AG20443 (cell line): ENCODE measurements around the gene COX10.

Source experiments
- DNase-seq: peaks from one replicate; pipeline ENCODE4 v3.0.0; 2012; ENCODE audit warnings: low spot score, mixed read lengths

The COX10 gene

DNA sequence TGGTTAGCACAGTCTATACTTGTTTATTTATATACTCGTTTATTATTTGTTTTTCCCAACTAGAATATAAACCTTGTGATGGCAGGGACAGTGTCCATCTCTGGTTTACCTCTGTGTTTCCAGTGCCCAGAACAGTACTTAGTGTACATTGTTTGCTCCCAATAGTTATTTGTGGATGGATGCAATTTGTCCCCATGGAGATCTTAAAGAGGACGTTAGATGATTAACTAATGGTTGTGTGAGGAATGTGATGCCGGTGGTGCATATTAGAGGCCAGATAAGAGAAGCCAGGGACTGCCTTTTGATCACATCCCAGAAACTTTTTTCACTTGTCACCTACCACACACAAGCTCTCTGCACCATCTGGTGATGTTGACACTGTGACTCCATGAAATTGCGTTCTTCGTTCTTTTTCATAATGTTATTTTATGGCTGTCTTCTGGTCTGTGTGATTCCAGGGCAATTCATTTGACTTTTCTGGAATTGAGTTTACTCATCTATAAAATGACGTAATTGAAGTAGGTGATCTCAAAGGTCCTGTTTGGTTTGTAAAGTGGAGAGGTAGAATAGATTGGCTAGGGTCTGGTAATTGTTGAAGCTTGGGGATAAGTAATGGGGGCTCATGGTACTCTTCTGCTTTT lies 1.2 kb downstream of the COX10 start:
- no peak for DNase-seq

DNA sequence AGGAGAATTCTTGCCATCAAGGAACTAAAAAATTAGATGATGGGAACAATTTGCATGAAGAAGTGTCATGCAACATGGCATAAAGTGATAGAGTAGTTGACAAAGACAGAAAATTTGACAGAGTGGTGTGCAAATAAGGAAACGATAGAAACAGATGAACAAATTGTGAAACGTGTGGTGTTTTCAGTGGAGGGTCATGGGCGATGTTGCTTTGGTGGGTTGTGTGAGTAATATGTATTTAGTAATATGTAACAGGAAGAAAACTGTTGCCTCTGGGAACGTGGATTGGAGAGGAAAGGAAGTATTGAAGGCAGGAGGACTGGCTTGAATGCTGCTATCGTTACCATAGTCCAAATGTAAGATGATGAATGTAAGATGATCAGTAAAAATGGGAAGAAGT lies 3.6 kb downstream of the COX10 start:
- DNase-seq = no peak

DNA sequence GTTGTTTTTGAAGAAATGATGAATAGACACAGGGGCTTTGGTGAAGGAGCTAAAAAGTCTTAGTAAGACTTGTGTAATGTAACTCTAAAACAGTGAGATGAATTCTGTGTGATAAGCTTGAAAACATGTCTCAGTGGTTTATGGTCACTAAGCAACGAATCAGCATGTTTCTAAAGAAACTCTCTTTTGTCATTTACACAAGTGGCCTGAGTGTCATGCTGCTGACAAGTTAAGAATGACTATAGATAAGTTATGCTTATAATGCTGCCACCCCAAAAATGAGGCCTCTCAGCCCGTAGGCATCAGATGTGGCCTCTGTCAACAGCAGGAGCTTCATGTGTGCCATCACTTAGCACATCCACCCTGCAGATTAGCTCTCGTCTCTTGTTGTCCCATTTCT lies 8.7 kb downstream of the COX10 start:
- DNase-seq = no peak

DNA sequence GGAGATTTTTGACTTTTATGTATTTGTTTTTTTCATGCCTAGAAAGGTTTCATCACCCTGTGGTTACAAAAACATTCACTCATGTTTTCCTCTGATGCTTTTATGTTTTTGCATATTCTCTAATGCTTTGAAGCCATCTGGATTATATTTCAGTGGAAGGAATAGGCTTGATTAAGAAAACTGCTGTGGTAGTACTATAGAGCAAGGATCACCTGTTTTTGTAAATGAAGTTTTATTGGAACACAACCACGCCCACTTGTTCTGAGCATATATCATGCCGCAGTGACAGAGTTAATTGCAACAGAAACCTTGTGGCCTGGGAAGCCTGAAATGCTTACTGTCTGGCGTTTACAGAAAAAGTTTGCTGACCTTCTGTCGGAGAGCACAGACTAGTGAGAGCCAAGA lies 11.5 kb downstream of the COX10 start:
- peak; percentile 23 for DNase-seq

DNA sequence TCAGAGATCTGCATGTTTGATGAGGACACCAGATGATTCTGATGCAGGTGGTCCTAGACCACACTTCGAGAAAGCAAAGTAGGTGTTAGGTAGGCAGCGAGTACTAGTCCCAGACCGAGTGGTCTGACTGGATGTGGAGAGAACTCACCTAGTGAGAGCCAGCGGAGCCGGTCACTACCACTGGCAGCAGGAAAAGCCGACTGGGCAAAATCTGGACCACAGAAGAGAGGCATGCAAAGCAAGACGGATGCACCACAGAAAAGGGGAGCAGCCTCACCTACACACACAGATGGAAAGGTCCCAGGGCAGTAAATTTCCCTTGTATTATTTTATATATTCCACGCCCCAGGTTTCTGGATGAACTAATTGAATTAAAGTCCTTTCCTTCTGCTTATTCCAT lies 13.5 kb downstream of the COX10 start:
- no peak for DNase-seq

DNA sequence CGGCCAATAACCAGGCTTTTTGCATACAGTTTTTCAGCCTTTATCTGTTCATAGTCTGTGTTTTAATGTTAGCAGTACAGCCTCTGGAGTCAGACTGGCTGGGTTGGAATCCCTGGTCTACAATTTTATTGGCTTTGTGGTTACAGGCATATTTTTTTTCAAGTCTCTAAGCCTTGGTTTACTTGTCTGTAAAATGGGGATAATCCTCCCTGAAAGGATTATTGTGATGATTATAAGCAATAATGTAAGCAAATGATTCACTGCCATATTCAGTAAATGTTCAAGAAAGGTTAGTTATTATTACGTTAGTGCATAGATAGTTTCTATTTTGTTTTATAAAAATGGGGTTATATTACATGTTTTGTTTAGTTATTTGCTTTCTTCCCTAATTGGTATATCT lies 15.7 kb downstream of the COX10 start:
- no peak for DNase-seq

DNA sequence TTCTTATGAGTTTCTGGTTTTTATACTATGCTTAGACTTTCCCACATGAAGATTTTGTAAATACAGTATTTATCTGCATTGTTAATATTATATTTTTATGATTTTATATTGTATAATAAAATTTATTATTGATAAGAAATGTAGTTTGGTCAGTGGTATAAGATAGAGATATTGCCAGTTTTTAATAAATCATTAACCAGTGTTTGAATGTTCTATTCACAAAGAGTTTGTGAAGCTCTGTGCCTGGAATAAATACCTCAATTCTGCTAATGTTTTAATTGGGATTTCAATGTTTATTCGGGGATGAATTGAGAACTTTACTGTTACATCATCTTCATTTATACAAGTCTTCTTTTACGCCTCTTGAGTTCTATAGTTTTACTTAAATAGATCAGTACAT lies 16.9 kb downstream of the COX10 start:
- DNase-seq = no peak

DNA sequence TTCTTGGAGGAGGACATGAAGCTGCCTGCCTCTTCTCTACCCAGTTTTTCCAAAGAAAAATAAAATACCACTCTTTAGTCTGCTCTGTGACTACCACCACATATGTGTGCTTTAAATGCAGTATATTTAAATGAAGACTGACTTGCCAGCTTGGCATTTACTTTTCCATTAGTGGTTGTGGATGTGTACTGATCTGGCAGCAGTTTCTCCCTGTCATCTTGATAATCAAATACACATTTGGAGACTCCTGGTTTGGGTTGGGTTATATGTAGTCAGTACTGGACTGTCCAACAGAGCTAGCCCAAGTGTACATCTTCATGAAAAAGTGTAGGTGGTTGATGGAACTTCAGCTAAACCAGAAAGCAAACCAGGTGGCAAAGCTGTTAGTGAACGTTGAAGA lies 19.9 kb downstream of the COX10 start:
- no peak for DNase-seq

DNA sequence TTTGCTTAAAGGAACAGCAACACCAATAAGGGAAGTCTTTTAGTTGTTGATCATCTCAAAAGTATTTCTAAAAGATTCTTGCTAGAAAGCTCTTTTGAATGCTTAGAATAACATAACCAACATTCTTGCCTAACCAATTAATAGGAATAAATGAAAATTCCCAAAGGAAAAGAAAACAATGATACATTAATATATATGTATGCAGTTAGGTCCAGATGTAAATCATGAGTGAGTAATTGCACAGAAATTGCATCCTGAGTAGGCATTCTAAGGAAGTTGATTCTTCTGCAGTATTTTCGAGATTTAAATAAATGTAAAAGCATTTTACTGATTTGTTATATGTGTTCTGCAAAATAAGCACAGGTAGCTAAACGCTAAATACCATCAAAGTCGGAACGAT lies 22.1 kb downstream of the COX10 start:
- no peak for DNase-seq

DNA sequence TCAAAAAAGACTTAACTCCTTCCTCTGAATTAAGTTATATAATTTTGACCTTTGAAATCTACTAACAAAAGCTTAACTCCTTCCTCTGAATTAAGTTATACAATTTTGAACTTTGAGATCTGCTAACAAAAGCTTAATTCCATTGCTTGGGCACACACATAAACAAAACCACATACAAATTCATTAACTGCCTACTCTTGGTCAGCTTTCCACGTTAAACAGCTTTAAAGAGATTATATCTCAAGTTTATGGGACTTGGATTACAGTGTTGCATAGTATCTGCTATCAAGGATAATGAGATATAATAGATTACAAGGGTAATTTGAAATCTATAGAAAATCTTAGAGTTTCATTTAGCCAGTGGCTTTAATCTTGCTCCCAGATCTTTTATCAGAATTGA lies 23.5 kb downstream of the COX10 start:
- no peak for DNase-seq

DNA sequence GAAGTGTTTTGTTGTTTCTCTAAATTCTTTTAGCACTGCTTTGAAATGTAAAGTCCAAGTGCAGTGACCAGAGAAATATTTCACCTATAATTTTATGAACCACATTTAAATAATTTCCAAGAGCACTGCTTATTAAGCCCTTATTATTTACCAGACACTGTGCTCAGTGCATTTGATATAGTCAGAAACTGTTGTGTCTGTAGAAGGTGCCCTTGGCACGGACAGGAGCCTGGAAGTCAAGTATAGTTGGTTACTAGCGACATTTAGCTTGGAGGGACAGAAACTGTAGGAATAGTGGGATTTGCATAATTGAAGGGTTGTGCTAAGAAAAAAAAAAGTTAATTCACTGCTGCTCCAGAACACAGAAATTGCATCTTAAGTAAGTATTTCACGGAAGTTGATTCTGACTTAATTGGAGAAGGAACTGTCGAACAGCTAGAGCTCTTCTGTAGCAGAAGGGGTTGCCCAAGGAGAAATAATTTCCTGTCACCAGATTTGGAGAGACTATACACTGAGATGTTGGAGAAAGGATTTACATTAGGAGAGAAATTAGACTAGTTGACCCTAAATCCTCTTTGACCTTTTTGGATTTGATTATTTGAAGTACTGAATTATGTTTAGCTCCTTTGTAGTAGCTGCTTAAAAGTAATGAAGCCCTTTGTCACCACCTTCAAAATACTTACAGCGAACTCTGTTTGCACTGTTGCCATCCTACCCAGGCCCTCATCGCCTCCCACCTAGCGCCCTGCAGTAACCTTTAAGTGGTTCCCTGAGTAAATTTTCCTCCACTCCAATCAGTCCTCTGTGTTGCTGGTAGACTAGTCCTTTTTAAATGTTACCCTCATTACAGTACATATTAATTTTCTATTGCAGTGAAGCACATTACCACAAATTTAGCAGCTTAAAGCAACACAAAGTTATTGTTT lies 25.6 kb downstream of the COX10 start:
- no peak for DNase-seq

DNA sequence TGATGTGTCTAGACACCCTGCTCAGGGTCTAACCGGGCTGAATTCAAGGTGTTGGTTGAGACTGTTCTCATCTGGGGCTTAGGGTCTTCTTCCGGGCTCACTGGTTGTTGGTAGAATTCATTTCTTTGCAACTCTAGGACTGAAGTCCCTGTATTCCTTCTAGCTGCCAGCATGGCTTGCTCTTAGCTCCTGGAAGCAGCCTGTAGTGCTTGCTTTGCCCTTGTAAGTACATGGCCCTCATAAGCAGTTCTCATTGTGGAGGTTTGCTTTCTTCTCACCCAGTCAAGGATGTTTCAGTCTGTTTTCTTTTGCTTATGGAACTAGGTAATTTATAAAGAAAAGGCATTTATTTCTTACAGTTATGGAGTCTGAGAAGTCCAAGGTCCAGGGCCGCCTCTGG lies 26.3 kb downstream of the COX10 start:
- DNase-seq = no peak

DNA sequence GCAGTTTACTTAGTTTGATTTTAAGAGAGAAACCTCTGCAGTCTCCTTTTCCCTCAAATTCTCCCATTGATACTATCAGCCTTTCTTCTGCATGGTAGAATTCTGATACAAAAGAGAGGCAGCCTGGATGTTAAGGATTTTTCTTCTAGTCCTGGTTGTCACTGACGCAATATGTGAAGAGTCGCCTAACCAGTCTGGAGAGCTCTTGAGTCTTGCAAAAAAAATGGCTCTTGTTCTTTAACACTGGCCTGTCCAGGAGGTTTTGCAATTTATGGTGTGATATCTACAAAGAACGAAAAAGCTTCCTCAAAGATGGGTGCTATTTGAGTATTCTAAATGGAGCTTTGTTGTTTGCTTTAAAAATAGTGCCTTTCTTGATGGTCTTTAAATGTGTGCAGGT lies 28.9 kb downstream of the COX10 start:
- no peak for DNase-seq

DNA sequence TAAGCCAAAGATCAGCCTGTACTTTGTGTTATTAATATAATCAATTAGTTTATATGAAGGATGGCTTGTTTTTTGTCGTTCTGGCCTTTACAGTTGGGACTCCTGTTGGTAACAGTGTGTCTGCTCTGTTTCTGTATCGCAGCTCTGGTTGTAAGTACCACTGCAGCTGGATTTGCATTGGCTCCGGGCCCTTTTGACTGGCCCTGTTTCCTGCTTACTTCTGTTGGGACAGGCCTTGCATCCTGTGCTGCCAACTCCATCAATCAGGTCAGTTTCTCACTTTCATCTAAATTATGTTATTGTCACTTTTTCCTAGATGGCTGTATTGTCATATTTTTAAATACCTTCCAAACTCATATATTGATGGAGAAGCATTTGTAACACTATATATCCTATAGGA lies 32.7 kb downstream of the COX10 start:
- DNase-seq = no peak

DNA sequence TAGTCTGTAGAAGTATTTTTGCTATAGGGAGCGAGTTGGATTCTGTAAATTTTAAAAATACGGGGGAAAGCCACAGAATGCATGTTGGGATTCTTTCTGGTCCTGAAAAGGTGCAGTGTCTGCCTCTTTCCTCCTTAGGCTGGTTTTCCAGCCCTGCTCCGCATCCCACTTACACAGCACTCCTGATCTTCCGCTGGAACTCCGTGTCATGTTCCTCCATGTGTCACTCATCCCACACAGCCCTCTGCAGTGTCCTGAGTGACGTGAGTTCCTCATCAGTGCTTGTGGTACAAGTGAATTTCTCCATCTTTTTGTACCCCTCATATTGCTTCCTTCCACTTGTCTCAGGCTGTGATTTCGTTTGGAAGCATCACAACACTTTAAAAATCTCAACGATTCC lies 34.5 kb downstream of the COX10 start:
- no peak for DNase-seq

DNA sequence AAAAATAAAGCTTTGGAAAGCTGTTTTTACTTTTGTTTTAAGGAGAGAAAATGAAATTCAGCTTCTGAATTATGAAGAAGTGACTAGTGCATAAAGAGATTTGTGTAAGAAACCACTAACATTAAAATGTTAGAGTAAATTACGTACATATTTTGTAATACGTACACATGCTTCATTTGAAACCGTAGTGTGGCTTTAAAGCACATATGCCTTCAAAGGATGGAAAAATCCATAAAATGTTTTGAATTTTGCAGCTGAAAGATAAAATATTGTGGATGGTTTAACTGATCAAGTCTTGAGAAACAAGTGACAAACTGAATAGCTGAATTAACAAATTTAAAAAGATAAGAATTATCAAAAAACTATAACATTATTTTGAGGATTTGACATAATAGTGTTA lies 35.4 kb downstream of the COX10 start:
- no peak for DNase-seq

DNA sequence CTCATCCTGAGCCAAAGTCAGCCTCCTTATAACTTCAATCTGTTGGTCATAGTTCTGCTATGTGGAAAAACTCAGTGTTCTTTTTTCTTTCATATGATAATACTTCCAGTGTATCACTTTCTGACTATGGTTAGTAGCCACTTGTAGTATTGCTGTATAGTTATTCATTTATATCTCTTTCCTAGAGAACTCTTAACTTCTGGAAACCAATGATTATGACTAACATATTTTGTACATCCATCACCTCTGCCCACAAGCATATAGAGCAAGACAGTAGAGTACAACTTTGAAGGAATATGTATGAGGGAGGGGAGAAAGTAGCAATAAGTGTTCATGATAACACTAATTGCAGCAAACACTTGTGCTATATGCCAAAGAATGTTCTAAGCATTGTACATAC lies 38.6 kb downstream of the COX10 start:
- no peak for DNase-seq

DNA sequence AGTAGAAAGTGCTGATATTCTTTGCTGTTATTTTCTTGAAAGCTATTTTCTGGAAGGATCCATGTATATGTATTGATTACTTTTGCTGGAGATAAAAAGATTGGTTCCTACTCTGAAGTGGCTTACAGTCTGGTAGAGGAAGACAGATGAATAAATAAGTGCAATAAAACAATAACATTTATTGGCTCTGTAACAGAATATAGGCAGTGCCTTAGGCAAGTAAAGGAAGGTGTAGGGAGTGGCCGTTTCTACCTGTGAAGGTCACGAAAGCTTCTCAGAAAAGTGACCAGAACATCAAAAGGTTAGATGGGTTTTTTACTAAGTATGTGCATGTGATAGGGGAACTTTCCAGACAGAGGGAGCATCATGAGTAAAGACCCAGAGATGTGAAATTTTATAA lies 43.1 kb downstream of the COX10 start:
- DNase-seq = no peak

DNA sequence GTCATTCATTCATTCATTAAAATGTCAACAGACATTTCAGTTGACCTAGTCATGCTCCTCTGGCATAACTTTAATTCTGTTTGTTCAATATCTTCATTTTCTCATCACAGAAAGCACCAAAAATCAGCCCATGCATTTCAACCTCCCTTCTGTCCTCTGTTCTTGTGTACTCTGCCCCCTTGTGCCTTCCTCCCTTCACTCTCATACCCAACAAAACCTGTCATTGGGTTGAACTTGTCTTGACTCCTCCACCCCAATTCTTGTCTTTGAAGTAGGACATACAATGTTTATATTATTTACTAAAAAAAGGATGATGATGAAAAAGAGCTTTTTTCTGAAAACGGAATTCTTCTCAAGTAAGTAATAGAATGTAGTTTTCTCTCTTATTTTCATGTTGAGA lies 43.8 kb downstream of the COX10 start:
- no peak for DNase-seq

DNA sequence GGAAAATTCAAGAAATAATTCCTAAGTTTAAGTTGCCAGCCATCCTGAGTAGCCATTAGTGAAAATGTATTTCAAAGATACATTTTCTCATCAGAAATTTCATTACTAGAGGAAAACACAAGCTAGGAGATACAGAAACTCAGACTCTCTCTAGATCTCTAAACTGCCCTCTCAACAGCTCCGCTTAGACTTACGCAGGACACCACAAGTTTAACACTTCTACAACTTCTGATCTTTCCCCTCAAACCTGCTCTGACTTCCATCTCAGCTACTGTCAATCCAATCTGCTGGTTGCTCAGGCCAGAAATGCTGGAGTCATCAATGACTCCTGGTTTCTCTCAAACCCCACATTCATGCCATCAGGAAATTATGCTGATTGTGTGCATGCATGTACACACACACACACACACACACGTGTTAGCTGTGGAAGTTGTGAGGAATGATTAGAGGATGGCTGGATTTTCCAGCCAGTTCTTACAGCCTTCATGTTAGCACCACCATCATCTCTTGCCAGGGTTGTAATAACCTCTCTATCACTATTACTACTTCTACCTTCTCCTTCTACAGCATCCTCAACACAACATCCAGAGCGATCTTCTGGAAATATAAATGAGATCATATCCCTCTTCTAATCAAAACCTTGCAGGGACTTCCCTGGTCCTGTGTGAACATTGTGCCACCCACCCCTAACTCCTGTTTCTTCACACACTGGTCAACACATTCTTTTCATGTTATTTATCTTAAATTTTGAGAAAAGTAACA lies 47.1 kb downstream of the COX10 start:
- DNase-seq = no peak

DNA sequence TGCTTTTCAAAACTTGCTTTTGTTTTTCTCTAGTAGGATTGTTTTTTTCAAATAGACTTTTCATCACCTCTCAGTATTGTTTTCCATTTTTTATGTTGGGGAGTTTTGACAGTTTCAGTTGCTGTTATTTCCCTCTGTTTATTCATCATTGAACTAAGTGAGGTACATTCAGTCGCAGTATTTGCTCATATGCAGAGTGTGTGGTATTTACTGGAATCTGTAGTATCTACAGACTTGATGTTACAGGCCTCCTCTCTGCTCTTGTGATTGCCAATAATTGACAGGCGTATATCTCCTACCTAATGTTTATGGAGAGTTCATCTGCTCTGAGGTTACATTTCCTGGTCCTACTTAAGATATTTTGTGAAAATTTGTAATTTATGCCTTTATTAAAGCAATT lies 49.6 kb downstream of the COX10 start:
- DNase-seq = no peak

DNA sequence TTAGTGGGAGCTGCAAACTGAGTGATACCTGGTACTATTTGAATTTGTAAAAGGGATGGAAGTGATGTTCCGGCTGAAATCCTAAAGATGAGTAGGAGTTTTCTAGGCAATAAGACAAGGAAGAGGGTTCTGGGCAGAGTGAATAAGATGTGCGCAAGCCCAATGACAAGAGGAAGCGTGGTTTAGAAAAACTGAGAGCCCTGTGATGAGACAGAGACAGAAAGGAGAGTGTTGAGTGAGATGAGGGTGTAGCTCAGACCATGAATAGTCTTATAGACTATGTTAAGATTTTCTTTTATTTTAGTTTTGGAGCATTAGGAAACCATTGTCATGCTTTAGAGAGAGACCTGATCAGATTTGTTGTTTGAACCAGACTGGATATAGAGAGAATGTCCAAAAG lies 50.2 kb downstream of the COX10 start:
- DNase-seq = no peak

DNA sequence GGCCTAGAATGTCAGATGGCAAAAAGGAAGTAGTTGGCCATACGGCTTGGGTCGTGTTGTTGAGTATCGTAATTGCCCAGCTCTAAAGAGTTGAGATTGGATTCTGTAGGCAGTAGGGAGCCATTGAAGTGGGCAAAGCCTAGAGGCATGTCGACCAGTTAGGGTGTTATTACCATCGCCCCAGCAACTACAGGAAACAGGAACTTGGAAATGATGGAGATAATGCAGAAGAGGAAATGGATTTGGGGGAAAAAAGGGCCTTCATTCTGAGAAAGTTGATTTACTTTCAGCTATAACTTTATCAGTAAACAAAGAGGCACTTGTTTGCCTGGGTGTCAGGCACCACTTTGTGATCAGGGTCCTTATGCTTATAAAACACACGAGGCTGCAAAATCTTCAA lies 52.6 kb downstream of the COX10 start:
- DNase-seq = no peak
